ENCODE data around the gene ING4.

ING4 gene

GRCh38 chr12:6632026-6632983 is 30.6 kb downstream of the ING4 start:
- no peak overlapping the region for H3K27ac ChIP-seq
- TF ChIP-seq CTCF (conservative IDR thresholded peaks at IDR 0.05) (no peak), ZFX (IDR thresholded peaks at IDR 0.05) (no peak)

GRCh38 chr12:6631549-6631961 is 31.4 kb downstream of the ING4 start:
- H3K27ac ChIP-seq = no peak overlapping the region
- TF ChIP-seq ZFX (IDR thresholded peaks at IDR 0.05) = no peak
- TF ChIP-seq CTCF (conservative IDR thresholded peaks at IDR 0.05) = no peak

GRCh38 chr12:6630736-6631135 is 32.2 kb downstream of the ING4 start:
- no peak overlapping the region for H3K27ac ChIP-seq
- no peak for TF ChIP-seq CTCF (conservative IDR thresholded peaks at IDR 0.05)
- no peak for TF ChIP-seq ZFX (IDR thresholded peaks at IDR 0.05)

GRCh38 chr12:6627616-6628015 is 35.3 kb downstream of the ING4 start:
- H3K27ac ChIP-seq = no peak overlapping the region

GRCh38 chr12:6626654-6627283 is 36.1 kb downstream of the ING4 start:
- no peak overlapping the region for H3K27ac ChIP-seq
- TF ChIP-seq CTCF (conservative IDR thresholded peaks at IDR 0.05) (no peak), ZFX (IDR thresholded peaks at IDR 0.05) (no peak)

More at GRCh38 chr12:6627616-6628015, 35.3 kb downstream of the ING4 start:
- TF ChIP-seq ZFX (IDR thresholded peaks at IDR 0.05) (no peak), CTCF (conservative IDR thresholded peaks at IDR 0.05) (no peak)

- TF ChIP-seq ZFX (IDR thresholded peaks at IDR 0.05) (no peak), CTCF (conservative IDR thresholded peaks at IDR 0.05) (no peak)
- H3K27ac ChIP-seq = no peak overlapping the region
These were observed 42.0 kb downstream of the ING4 start for GRCh38 chr12:6620885-6621274.

All from C4-2B (cell line).